HG02759 (cell line): Measurements from ENCODE around the gene CASR.

Source experiments
- ATAC-seq: cut with Tn5 transposase; IDR thresholded peaks from one replicate; pipeline ENCODE4 v1.9.1; 2021; ENCODE audit warnings: mild to moderate bottlenecking, moderate library complexity; ENCODE audit not compliant: unreplicated experiment

Gene CASR

GRCh38 chr3:122299872-122300460 is 116.5 kb downstream of the CASR start:
- ATAC-seq = no peak

DNA sequence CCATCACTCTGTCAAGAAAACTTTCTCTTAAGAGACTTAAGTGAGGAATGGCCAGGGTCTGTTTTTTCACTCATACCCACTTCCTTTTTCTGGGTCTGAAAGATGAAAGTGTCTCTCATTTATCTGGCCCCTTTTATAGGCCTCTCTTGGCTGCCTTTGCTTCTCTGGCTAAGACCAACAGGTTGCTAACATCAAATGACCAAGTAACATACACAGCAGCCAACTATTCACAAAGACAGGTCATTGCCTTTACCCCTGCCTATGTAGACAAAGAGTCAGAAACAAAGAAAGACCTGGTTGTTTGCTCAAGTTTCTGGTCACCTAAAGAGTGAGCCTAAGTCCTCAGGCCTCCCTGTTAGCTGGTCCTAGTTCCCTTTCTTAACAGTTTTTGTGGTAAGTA is 117.6 kb downstream of the CASR start:
- peak; percentile 43 for ATAC-seq

- ATAC-seq = no peak
These were observed 122.6 kb downstream of the CASR start for GRCh38 chr3:122305818-122306621.

GRCh38 chr3:122306622-122306953 is 123.1 kb downstream of the CASR start:
- ATAC-seq = no peak

- ATAC-seq = no peak
These were observed 123.7 kb downstream of the CASR start for GRCh38 chr3:122307094-122307687.

DNA sequence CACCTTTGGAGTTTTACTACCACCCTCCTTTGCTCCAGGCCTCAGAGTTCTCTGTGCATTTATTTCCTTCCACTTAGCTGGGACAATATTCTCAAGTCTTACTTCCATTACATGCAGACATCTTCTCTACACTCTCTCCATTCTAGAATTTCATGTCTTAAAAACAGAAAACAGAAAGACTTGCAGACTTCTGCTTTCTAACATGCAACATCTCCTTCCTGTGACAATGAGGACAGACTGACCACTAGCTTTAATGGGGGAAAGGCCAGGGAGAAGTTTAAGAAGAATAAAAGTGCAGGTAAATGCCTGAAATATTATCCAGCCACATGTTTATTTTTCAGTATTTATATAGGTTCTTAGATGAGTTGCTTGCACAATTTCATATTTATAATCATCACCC is 124.5 kb downstream of the CASR start:
- ATAC-seq = no peak

GRCh38 chr3:122310361-122310760 is 126.9 kb downstream of the CASR start:
- no peak for ATAC-seq

DNA sequence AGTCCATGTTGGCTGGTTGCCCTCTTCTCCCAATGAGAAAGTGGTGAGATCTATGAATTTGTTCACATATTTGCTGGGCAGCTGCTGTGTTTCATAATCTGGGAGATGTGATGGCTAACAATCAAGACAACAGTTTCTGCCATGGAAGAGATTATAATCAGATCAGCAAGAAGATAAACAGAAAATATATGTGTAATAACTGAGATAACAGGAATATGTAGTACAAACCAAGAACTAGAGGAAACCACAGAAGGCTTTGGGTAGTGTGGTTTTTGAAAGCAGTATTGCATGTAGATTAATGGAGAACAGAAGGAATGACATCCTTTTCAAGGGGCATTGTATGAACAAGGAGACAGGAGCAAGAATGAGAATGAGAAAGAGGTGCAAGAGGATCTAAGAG is 129.4 kb downstream of the CASR start:
- no peak for ATAC-seq

GRCh38 chr3:122313281-122313680 is 129.8 kb downstream of the CASR start:
- no peak for ATAC-seq

DNA sequence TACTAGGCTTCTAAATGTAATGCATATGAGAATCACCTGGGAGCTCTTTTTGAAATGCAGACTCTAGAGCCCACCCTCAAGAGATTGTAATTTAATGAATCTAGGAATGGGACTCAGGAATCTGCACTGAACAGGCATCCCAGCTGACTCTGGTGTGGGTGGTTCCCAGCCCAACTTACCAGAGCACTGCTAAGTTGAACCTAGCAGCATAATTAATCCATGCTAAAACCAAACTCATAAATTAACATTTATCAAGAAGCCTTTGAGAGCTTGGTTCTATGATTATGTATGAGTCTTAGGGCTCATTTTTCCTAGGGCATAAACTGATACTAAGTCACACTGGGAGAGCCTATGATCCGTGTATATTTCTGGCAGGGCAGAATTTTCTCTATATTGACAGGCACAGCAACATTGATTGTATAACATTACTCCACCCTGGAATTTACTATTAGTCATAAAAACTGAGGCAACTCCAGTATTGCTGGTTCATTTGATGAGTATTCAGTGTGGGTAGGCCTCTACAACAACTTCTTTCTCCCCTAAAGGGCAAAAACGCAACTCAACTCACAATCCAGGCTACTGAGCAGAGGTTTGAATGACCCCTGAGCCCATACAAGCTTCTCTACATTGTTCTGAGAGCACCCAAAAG is 130.9 kb downstream of the CASR start:
- no peak for ATAC-seq

DNA sequence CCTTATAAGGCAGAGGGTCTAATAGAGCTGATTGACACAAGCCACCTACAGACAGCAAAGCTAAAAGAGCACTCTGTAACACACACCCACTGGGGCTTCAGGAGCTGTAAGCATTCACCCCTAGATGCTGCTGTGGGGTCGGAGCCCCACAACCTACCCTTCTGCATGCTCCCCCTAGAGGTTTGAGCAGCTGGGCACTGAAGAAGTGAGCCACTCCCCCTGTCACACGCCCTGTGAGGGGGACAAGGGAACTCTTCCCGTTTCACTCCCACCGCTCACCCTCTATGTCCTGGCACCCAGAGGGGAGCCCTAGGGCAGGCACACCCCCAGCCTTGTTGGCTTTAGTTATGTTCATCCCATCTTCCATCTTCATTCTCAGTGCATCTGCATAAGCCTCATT is 132.2 kb downstream of the CASR start:
- no peak for ATAC-seq

GRCh38 chr3:122316368-122316767 is 132.9 kb downstream of the CASR start:
- no peak for ATAC-seq

- ATAC-seq = no peak
These were observed 135.2 kb downstream of the CASR start for GRCh38 chr3:122318620-122319019.

GRCh38 chr3:122322095-122323075 is 138.9 kb downstream of the CASR start:
- ATAC-seq = peak; percentile 79

- no peak for ATAC-seq
These were observed 141.4 kb downstream of the CASR start, which contains the start of gene CSTA for GRCh38 chr3:122324871-122325323. CSTA (plus strand) TSS chr3:122325248; CDS start chr3:122325293, 45 bp downstream.

GRCh38 chr3:122325769-122326168 is 142.3 kb downstream of the CASR start:
- no peak for ATAC-seq

DNA sequence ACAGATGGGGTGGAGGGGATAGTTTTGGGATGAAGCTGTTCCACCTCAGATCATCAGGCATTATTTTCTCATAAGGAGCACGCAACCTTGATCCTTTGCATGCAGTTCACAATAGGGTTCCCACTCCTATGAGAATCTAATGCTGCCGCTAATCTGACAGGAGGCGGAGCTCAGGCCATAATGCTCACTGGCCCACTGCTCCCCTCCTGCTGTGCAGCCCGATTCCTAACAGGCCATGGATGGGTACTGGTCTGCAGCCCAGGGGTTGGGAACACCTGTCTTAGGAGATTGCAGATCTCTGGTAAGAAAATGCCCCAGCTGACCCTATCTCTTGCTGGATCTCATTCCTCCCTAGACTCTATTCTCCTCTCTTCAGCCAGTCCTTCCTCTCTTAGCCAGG is 148.4 kb downstream of the CASR start:
- ATAC-seq = no peak

DNA sequence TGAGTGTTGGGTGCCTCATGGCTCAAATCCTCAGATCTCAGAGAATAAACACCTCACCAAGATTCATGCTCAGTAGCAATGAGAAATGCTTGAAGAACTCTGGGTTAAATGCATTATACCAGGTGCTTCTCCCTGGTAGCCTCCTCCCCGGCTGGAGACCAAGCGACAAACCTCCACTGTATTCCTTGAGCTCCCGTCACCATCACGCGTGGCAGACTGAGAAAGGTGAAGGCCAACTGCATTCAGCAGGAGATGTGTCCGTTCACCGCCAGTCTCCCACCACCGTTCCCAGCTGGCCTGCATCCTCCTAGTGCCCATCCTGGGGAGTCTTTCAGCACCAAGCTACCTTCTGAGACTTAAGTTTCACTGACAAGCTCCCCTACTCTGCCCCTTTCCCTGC is 149.1 kb downstream of the CASR start:
- no peak for ATAC-seq
